GM12872 (cell line): Measurements from ENCODE around the gene POLN.

Experiments used
- TF ChIP-seq, protein P1 (sequence below): IDR thresholded peaks from 3 replicates; pipeline ENCODE4 v1.5.1; 2011; ENCODE audit warnings: low read depth, mild to moderate bottlenecking, low read length, moderate library complexity; ENCODE audit not compliant: insufficient read depth

POLN gene

DNA sequence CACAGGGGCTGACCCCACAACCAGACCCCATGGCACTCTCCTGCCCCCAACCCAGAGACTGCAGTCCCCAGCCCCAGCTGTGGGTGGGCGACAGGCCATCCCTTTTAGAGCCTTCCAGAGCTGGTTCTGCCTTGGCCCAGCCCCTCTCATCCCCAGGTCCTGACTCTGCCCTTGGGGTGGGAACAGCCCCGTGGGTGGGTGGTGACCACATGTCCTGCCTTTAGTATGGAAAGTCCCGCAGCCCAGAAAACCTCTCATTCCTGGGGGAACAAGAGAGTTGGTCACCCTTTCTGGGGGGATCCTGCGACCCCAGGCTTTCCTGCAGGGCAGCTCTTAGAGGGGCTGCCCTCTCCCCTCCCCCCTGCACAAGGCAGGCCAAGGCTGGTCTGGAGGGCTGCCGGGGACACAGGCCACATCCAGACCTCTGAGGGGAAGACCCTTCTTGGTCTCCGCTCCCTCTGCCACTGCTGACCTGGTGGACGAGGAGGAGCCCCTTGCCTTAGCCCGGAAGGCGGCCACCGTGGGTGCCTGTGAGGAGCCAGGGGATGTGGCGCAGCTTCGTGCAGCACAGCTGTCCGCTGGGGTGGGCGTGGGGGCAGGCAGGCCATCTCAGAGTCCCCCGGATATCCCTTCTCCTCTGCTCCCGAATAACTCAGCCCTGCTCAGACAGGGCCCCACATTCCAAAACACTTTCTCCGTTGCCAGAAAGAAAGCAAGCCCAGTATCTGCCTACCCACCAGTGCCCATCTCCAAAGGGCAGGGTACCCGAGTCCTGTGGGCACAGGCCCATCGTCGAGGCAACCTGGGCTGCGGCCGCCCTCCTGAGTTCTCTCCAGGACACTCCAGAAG, 26.7 kb upstream of the POLN start:
- TF ChIP-seq, protein P1, sequence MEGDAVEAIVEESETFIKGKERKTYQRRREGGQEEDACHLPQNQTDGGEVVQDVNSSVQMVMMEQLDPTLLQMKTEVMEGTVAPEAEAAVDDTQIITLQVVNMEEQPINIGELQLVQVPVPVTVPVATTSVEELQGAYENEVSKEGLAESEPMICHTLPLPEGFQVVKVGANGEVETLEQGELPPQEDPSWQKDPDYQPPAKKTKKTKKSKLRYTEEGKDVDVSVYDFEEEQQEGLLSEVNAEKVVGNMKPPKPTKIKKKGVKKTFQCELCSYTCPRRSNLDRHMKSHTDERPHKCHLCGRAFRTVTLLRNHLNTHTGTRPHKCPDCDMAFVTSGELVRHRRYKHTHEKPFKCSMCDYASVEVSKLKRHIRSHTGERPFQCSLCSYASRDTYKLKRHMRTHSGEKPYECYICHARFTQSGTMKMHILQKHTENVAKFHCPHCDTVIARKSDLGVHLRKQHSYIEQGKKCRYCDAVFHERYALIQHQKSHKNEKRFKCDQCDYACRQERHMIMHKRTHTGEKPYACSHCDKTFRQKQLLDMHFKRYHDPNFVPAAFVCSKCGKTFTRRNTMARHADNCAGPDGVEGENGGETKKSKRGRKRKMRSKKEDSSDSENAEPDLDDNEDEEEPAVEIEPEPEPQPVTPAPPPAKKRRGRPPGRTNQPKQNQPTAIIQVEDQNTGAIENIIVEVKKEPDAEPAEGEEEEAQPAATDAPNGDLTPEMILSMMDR = no peak

DNA sequence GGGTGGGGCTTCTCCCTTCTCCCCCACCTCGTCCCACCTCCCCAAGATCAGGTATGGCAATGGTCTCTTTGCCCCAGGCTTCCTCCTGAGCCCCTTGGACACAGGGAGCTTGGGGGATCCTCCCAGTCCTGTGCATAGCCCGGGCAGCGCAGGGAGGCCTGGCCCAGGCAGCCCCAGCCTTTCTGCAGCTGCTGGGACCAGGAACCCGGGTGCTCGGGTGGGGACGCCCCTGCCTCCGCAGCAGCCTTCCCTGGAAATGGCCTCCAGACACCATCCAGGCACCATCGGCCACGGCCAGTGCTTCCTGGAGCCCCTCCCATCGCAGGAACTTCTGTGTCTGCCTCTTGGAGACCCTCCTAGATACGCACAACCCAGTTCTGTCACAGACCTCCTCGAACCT, 25.9 kb upstream of the POLN start:
- TF ChIP-seq, protein P1 = no peak

DNA sequence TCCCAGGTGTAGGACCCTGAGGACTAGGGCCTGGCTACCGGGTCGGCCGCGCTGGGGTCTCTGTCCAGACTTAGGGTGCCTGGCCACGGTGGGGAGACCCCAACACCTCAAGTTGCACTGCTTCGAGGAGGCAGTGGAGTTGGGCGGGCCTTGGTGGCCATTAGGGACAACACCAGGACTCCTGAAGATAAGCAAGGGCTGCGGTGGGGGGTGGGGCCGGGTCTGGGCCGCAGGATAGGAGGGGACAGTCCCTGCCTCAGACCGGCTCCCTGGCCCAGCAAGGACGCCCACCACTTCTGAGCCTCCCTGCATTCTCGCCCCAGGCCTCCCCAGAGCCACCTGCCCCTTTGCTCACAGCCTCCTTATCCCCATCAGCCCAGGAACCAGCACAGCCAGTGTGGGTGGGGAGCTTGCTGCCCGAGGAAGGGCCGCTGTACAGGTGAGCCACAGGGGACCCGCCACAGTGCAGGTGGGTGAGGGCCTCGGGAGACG, 25.4 kb upstream of the POLN start:
- TF ChIP-seq, protein P1 = no peak

DNA sequence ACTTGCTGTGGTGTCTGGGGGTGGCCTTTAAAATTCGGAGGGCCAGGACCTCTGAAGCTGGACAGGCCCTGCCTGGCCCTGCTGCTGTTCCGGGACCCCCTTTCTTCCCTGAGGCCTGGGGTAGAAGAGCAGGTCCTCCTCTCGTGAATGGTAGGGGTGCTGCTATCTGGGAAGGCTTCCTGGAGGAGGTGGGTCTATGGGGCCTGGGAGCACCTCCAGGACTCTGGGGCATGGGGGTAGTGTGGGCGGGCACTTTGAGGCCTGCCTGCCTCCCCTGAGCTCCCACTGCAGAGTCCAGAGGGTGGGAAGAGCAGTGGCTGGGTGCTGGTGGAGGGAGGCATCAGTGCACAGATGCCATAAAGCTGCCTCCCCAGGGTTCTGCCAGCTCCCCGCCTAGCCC, 24.9 kb upstream of the POLN start:
- TF ChIP-seq, protein P1 = no peak

DNA sequence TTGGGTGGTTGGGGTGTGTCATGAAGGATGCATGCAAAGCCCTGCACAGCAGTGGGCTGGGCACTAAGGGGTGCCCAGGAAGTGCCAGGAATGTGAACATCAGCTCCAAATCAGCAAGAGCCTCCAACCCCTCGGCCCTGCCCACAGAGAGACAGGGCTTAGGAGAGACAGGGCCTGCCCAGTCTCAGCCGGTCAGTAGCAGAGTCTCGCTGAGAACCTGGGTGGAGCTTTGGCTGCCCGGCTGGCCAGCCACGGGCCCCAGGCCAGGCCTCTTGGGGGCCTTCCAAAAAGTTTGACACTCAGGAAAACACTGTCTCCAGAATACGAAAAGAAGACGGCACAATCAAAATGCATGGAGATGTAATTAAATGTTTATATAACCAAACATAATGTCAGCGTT, 24.3 kb upstream of the POLN start:
- TF ChIP-seq, protein P1 = no peak

DNA sequence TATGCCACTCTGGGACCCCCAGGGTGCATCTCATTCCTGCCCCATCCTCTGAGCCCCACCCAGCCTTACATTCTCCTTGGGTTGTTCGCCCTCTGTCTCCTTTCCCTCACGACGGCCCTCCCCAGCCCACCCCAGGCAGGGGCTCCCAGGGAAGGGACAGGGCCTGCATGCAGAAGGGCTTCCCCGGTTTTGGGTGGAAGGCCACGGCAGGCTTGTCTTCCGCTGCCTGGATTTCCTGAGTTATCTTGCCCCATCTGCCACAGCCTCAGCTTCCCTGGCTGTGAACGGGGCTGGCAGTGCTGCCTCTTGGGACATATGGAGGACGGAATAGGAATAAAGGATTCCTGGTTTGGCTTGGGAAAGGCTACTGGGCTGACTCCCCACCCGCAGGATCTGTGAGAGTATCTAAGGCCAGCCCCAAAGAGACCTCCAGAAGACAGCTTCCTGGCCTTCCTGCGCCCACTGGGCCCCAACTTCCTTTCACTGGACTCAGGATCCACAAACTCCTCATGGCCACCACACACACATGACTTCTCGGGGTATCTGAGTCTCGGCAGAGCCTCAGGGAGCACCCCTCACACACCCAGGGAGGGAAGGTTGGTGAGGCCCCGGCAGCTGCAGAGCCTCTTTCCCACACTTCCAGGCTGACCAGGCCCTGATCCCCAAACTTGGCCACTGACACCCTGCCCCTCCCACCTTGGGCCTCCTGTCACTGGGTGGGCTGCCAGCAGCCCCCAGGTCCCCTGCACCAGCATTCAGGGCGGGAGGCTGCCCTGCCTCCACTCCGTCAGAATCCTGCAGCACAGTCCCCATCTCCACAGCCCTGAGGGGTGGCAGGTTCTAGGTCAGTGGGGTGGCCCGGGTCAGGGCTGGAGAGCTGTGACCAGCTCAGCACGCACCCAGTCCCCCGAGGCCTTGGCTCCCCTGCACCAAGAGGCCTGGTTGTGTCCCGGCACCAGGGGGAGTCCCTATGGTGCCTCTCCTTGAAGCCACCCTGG, 23.5 kb upstream of the POLN start:
- TF ChIP-seq, protein P1 = no peak

DNA sequence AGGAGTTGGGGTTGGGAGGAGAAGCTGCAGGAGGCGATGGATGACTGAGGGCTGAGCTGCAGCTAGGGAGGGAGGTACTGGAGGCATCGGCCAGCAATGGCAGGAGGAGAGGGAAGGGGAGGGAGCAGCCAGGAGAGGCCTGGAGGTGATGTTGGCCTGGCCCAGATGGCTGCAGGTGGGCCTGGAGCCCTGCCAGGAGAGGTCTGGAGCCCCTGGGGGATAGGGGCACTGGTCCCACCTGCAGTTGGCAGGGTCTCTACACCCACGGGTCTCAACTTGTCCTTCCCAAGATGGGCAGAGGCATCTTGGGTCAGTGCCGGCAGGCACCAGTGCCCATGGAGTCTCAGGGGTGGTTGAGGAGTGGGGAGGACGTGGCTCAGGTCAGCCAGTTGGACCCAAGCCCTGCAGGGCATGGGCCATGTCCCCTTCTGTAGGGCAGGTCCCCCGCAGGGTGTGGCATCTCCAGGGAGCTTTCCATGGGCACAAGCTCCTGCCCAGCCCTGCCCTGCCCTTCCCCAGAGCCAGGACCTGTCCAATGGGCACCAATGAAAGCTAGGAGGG, 22.6 kb upstream of the POLN start:
- TF ChIP-seq, protein P1 = no peak
